Measurements from ENCODE around the gene FAM163A. TPM values are rescaled to one million over a fixed set of nuclear protein-coding genes. Genes with fewer than 3 reads are reported as not detected.

FAM163A gene
- total and polyA plus RNA-seq, 9 donors = 0.10 to 1.7 (median 0.47) TPM; not detected in 3

GRCh38 chr1:179815641-179816040 lies 72.5 kb downstream of the FAM163A start:
- DNase-seq = no peak
- Histone ChIP-seq H3K27ac (peak overlapping the region; percentile 7 to 38), H3K4me1 (ENCODE audit: insufficient read depth) (peaks cover 21% of the 10 kb centered on the region), H3K36me3 (no peaks in the 10 kb centered on the region), H3K4me3 (peak overlapping the region; percentile 36), H3K9me3 (no peaks in the 10 kb centered on the region), H3K27me3 (no peaks in the 10 kb centered on the region)
- no peak for TF ChIP-seq CTCF (IDR thresholded peaks at IDR 0.05)
- TF ChIP-seq POLR2A (IDR thresholded peaks at IDR 0.05) = no peak
- no peak for TF ChIP-seq EP300 (IDR thresholded peaks at IDR 0.05)
- 48 to 53% (median 48%) methylated on average over 5 of the region's 5 CpGs for WGBS, 3 donors
- intact Hi-C loops (cut with DNase I) = no loop called here

GRCh38 chr1:179816196-179816960 lies 73.3 kb downstream of the FAM163A start:
- Histone ChIP-seq H3K27me3 (no peaks in the 10 kb centered on the region), H3K4me3 (no peak overlapping the region), H3K27ac (no peak overlapping the region), H3K36me3 (no peaks in the 10 kb centered on the region), H3K9me3 (no peaks in the 10 kb centered on the region), H3K4me1 (ENCODE audit: insufficient read depth) (peaks cover 21% of the 10 kb centered on the region)
- intact Hi-C loops (cut with DNase I) = no loop called here
- WGBS, 3 donors = 60 to 64% (median 62%) methylated on average over 17 of the region's 17 CpGs
- DNase-seq = peak; percentile 45 to 71 (median 51)
- TF ChIP-seq EP300 (IDR thresholded peaks at IDR 0.05) (no peak), CTCF (IDR thresholded peaks at IDR 0.05) (no peak)

- Histone ChIP-seq H3K36me3 (no peaks in the 10 kb centered on the region), H3K4me3 (no peak overlapping the region), H3K27ac (no peak overlapping the region), H3K27me3 (no peaks in the 10 kb centered on the region), H3K9me3 (no peaks in the 10 kb centered on the region), H3K4me1 (ENCODE audit: insufficient read depth) (peaks cover 21% of the 10 kb centered on the region)
- TF ChIP-seq POLR2A (IDR thresholded peaks at IDR 0.05) (no peak), CTCF (IDR thresholded peaks at IDR 0.05) (no peak), EP300 (IDR thresholded peaks at IDR 0.05) (no peak)
- intact Hi-C loops (cut with DNase I) = no loop called here
- 93 to 96% (median 94%) methylated on average over 8 of the region's 8 CpGs for WGBS, 3 donors
- DNase-seq = no peak
Observed at GRCh38 chr1:179817056-179817455, 74.0 kb downstream of the FAM163A start.

- DNase-seq = peak in 4 of 5 donors; percentile 54 to 83 (median 72)
- peaks cover 15% of the 10 kb centered on the region for H3K4me1 ChIP-seq (ENCODE audit: insufficient read depth)
- no peaks in the 10 kb centered on the region for H3K27me3 ChIP-seq
- WGBS, 3 donors = 6 to 40% (median 24%) methylated on average over 8 of the region's 8 CpGs
- H3K36me3 ChIP-seq = no peaks in the 10 kb centered on the region
- TF ChIP-seq CTCF (IDR thresholded peaks at IDR 0.05) = no peak
- TF ChIP-seq POLR2A (IDR thresholded peaks at IDR 0.05) = no peak
- no peak for TF ChIP-seq EP300 (IDR thresholded peaks at IDR 0.05)
- H3K4me3 ChIP-seq = no peak overlapping the region
- intact Hi-C loops (cut with DNase I) = no loop called here
- no peaks in the 10 kb centered on the region for H3K9me3 ChIP-seq
- peak overlapping the region in 1 of 2 donors; percentile 46 for H3K27ac ChIP-seq
Observed at GRCh38 chr1:179817789-179818188, 74.7 kb downstream of the FAM163A start.
